Ishikawa (cell line): ENCODE data around the gene L1CAM.

Experiments used
- CEBPB ChIP-seq: IDR thresholded peaks from 2 replicates; pipeline ENCODE4 v1.6.1; 2012
- CREB1 ChIP-seq: IDR thresholded peaks from 2 replicates; pipeline ENCODE4 v1.6.1; 2012; ENCODE audit warnings: low read depth
- EGR1 ChIP-seq: IDR thresholded peaks from 2 replicates; pipeline ENCODE4 v1.6.1; 2012
- EP300 ChIP-seq: IDR thresholded peaks from 2 replicates; pipeline ENCODE4 v1.6.1; 2012; ENCODE audit warnings: borderline replicate concordance
- FOXM1 ChIP-seq: IDR thresholded peaks from 2 replicates; pipeline ENCODE4 v1.6.1; 2012; ENCODE audit warnings: low read depth, borderline replicate concordance
- NFIC ChIP-seq: IDR thresholded peaks from 2 replicates; pipeline ENCODE4 v1.6.1; 2012
- RAD21 ChIP-seq: IDR thresholded peaks from 2 replicates; pipeline ENCODE4 v1.6.1; 2012; ENCODE audit warnings: low read depth
- TAF1 ChIP-seq: IDR thresholded peaks from 2 replicates; pipeline ENCODE4 v1.6.1; 2012; ENCODE audit warnings: low read depth, mild to moderate bottlenecking
- TCF12 ChIP-seq: IDR thresholded peaks from 2 replicates; pipeline ENCODE4 v1.6.1; 2012; ENCODE audit warnings: low read depth
- TEAD4 ChIP-seq: IDR thresholded peaks from 2 replicates; pipeline ENCODE4 v1.6.1; 2012
- YY1 ChIP-seq: IDR thresholded peaks from 2 replicates; pipeline ENCODE4 v1.6.1; 2012; ENCODE audit warnings: low read depth
- ZBTB7A ChIP-seq: IDR thresholded peaks from 2 replicates; pipeline ENCODE4 v1.6.1; 2012; ENCODE audit warnings: low read depth
- TF ChIP-seq, protein P1 (sequence below): IDR thresholded peaks from 2 replicates; pipeline ENCODE4 v1.6.1; 2012
- TF ChIP-seq, protein P2 (sequence below): IDR thresholded peaks from 2 replicates; pipeline ENCODE4 v1.6.1; 2012
- TF ChIP-seq, protein P3 (sequence below): IDR thresholded peaks from 2 replicates; pipeline ENCODE4 v1.6.1; 2012; ENCODE audit warnings: low read depth, mild to moderate bottlenecking

The L1CAM gene

DNA sequence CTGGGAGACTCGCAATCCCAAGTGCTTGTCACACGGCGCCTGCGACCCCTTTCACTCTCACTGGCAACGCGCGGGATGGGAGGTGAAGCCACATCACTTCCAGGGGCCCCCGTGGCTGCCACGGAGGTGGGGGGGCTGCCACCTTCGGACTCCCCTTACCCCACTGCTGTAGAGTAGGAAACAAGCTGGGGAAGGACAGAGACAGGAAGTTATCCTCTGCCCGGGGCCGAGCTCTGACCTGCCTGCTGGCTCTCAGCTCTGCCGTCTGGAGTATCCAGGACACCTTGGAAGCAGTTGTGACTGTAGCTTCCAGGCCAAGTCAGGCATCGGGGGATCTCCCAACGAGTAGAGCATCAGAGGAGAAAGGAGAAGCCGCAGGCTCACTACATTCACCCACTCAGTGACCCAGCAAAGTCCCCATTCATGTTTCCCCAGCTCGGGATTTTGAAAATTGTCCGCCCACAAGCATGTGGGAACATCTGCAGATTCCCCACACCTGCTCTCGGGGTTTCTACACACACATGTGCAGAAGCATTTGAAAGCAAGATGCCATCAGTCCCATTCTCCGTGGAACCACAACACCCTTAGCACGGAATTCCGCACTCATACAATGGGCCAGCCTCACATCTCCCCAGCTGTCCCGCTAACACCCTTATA is 66.5 kb downstream of the L1CAM start:
- no peak for TF ChIP-seq CREB1
- TF ChIP-seq EP300 = no peak
- no peak for TF ChIP-seq EGR1
- TF ChIP-seq, protein P1, sequence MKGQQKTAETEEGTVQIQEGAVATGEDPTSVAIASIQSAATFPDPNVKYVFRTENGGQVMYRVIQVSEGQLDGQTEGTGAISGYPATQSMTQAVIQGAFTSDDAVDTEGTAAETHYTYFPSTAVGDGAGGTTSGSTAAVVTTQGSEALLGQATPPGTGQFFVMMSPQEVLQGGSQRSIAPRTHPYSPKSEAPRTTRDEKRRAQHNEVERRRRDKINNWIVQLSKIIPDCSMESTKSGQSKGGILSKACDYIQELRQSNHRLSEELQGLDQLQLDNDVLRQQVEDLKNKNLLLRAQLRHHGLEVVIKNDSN = no peak
- TF ChIP-seq, protein P2, sequence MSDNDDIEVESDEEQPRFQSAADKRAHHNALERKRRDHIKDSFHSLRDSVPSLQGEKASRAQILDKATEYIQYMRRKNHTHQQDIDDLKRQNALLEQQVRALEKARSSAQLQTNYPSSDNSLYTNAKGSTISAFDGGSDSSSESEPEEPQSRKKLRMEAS = no peak
- no peak for TF ChIP-seq YY1
- TF ChIP-seq RAD21 = no peak
- no peak for TF ChIP-seq CEBPB
- TF ChIP-seq NFIC = no peak
- TF ChIP-seq, protein P3, sequence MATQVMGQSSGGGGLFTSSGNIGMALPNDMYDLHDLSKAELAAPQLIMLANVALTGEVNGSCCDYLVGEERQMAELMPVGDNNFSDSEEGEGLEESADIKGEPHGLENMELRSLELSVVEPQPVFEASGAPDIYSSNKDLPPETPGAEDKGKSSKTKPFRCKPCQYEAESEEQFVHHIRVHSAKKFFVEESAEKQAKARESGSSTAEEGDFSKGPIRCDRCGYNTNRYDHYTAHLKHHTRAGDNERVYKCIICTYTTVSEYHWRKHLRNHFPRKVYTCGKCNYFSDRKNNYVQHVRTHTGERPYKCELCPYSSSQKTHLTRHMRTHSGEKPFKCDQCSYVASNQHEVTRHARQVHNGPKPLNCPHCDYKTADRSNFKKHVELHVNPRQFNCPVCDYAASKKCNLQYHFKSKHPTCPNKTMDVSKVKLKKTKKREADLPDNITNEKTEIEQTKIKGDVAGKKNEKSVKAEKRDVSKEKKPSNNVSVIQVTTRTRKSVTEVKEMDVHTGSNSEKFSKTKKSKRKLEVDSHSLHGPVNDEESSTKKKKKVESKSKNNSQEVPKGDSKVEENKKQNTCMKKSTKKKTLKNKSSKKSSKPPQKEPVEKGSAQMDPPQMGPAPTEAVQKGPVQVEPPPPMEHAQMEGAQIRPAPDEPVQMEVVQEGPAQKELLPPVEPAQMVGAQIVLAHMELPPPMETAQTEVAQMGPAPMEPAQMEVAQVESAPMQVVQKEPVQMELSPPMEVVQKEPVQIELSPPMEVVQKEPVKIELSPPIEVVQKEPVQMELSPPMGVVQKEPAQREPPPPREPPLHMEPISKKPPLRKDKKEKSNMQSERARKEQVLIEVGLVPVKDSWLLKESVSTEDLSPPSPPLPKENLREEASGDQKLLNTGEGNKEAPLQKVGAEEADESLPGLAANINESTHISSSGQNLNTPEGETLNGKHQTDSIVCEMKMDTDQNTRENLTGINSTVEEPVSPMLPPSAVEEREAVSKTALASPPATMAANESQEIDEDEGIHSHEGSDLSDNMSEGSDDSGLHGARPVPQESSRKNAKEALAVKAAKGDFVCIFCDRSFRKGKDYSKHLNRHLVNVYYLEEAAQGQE = no peak
- TF ChIP-seq ZBTB7A = no peak
- no peak for TF ChIP-seq TEAD4
- TF ChIP-seq TAF1 = no peak

DNA sequence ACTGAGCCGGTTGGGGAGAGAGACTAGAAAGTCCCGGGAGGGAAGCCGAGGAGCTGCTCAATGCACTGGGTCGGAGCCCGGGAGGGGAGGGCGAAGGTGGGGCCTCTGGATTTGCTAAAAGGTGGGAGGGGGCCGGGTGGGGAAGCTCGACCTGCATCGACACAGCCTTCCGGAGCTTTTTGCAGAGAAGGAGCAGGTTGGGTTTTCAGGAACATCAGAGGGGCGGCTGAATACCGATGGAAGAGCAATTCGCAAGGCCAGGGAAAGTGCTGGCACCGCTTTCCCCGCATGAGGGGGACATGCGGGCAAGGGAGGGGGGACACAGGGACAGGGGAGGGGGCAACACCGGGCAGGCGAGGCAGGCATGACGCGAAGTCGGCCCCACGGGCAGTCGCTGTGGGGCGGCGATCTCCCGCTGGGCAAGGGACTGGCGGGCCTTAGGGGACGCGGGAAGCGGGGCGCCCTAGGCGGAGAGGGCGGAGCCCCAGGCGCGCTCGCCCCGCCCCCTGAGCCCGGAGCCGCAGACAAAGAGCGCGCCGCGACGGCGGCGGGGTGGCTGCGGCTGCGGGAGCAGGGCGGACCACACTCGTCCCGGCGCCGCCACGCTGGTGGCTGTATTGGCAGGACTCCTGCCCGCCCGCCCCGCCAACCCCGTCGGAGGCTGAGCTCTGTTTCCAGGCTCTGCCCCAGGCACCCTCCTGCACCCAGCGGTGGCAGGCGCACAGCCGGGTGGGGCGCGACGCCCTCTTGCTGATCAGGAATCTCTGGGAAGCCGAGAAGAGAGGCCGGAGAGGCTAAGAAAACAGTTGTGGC is 67.2 kb downstream of the L1CAM start:
- TF ChIP-seq FOXM1 (no peak), ZBTB7A (no peak), CEBPB (no peak), YY1 (no peak), NFIC (no peak), RAD21 (no peak), TEAD4 (no peak), TAF1 (no peak), EP300 (no peak), CREB1 (no peak), TCF12 (no peak), EGR1 (no peak)
- TF ChIP-seq, protein P1 = no peak
- TF ChIP-seq, protein P2 = no peak
- TF ChIP-seq, protein P3 = no peak

DNA sequence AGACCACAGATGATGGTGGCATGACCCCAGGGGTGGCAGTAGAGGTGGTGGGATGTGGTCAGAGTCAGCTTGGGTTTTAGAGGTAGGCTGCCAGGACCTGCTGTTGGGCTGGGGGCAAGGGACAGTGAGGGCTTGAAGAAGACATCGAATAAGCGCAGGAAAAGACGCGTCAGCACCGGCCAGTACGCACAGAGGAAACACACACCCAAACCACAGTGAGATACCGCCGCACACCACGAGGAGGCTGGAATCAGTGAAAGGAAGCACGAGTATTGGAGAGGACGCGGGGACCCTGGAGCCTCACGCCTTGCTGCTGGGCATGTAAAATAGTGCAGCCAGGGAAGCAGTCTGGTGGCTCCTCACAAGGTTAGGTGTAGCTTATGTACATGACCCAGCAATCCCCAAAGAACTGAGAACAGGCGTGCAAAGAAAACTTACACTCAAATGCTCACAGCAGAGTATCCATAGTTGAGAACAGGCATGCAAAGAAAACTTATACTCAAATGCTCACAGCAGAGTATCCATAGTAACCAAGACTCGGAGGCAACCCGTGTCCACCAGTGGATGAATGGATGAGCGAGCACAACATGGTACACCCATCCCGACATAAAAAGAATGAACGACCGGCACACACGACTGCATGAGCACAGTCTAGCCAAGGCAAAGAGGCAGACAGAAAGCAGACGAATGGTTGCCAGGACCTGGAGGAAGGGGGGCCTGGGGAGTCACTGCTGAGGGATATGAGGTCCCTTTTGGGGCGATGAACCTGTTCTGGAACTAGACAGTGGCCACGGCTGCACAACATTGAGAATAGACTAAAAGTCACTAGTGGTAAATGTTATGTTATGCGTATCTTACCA is 68.9 kb downstream of the L1CAM start:
- TF ChIP-seq YY1 = no peak

DNA sequence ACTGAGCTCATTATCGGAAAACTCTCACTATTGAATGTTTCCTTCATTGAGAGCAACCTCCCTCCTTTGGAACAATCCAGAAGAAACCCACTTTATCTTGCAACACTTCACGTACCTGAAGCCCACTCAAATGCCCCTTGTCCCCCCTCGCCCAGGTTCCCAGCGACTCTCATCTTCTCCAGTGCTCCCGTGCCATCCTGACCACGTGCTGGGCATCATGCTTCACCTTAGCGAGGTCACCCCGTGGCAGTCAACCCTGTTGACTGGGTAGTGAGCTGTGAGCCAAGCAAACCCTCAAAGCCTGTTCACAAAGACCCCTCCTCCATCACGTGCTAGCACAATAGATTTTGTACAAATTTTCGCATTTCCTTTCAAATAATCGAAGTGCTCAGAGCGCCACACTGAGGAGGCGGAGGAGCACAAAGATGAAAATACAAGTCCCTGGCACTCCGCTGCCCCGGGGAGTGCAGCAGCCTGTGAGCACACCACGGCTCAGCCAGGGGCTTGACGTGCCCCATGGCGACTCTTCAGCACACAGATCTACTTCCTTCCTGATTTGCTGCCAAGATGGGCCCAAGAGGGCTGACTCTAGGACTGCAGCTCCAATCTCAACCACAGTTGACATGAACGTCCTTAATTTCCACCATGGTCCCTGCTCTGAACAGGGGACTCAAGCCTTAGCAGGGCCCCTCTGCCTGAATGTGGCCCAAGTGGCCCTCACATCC is 71.2 kb downstream of the L1CAM start:
- no peak for TF ChIP-seq CEBPB
- TF ChIP-seq ZBTB7A = no peak
- TF ChIP-seq CREB1 = no peak

DNA sequence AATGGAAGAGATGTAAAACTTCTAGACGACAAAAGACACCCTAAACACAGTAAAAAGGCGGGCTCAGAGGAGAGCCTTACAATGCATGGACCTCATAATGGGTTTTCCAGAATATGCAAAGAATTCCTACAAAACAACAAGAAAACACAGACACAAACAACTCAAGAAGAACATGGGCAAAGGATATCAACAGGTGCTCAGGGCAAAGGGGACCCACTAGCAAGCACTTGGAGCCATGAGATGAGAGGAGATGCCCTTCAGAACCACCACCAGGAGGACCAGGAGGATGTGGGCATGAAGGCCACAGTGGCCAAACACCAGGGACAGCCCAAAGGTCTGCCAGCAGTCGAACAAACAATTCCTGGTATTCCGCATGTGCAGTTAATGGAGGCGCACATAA is 72.8 kb downstream of the L1CAM start:
- TF ChIP-seq TEAD4 (no peak), CEBPB (no peak), EGR1 (no peak), ZBTB7A (no peak), NFIC (no peak), YY1 (no peak), CREB1 (no peak), RAD21 (no peak), TCF12 (no peak), EP300 (no peak), FOXM1 (no peak), TAF1 (no peak)
- TF ChIP-seq, protein P1 = no peak
- TF ChIP-seq, protein P2 = no peak
- TF ChIP-seq, protein P3 = no peak
